Upper lobe of right lung (tissue), 1 donor: ENCODE data around the gene POLR2B. TPM values are rescaled to one million over a fixed set of nuclear protein-coding genes. Genes with fewer than 3 reads are reported as not detected.
A peak's percentile ranks its signal among the peaks of the same experiment; 100 is the strongest.

Experiments
- ATAC-seq: fragments of 200-7000 bp; cut with Tn5 transposase; one replicate; pipeline ENCODE4 v1.9.1; 2020; ENCODE audit warnings: mild to moderate bottlenecking, moderate library complexity
- DNase-seq: peaks from one replicate; pipeline ENCODE4 v3.0.0-alpha.2; 2020
- H3K27ac ChIP-seq: fragments of 200-600 bp; one replicate; pipeline ENCODE4 v1.8.0; 2022
- H3K27me3 ChIP-seq: fragments of 200-600 bp; one replicate; pipeline ENCODE4 v1.8.0; 2022; ENCODE audit warnings: mild to moderate bottlenecking
- H3K36me3 ChIP-seq: fragments of 200-600 bp; one replicate; pipeline ENCODE4 v1.8.0; 2022
- H3K4me1 ChIP-seq: fragments of 200-600 bp; one replicate; pipeline ENCODE4 v1.8.0; 2022
- H3K4me3 ChIP-seq: fragments of 200-600 bp; one replicate; pipeline ENCODE4 v1.8.0; 2022; ENCODE audit warnings: mild to moderate bottlenecking
- H3K9me3 ChIP-seq: fragments of 200-600 bp; one replicate; pipeline ENCODE4 v1.8.0; 2022
- CTCF ChIP-seq: fragments of 200-600 bp; IDR thresholded peaks from one replicate; pipeline ENCODE4 v1.8.0; 2022; ENCODE audit warnings: antibody characterized with exemption
- intact Hi-C: fragments of 100-400 bp; cut with DNase I; formaldehyde crosslinking; loops from one replicate; pipeline ENCODE4 v1.11.0; 2022
- total RNA-seq: library from RNA; stranded (reverse); fragmentation: NEBNext Ultra II Directional; extraction: Animal tissue kit (Norgen Biotek cat#: 25700); gene quantifications from one replicate; pipeline ENCODE4 v1.2.1, GENCODE V29; 2021
- donor health status: DM: no; HTN: yes; CAD: no; lungs with severe emphysema.

Gene POLR2B
- total RNA-seq, 1 donor from 2014 or later = 65.8 TPM

GRCh38 chr4:56976837-56977320 lies 1.8 kb upstream of the POLR2B start:
- DNase-seq = peak; percentile 89
- Histone ChIP-seq H3K4me3 (peak overlapping the region; percentile 86), H3K4me1 (peaks cover 40% of the 10 kb centered on the region), H3K9me3 (no peaks in the 10 kb centered on the region), H3K27ac (peak overlapping the region; percentile 79), H3K36me3 (peaks cover 24% of the 10 kb centered on the region), H3K27me3 (no peaks in the 10 kb centered on the region)
- no peak for TF ChIP-seq CTCF
- intact Hi-C loops = no loop called here
- peak; percentile 80 for ATAC-seq

- Histone ChIP-seq H3K27ac (peak within 1 kb of the TSS; percentile 79), H3K9me3 (no peaks in the 10 kb centered on the region), H3K27me3 (no peaks in the 10 kb centered on the region), H3K36me3 (peaks cover 19% of the 10 kb centered on the region), H3K4me3 (peak within 1 kb of the TSS; percentile 86), H3K4me1 (peaks cover 46% of the 10 kb centered on the region)
- peak; percentile 92 for ATAC-seq
- DNase-seq = peak; percentile 98
- no peak for TF ChIP-seq CTCF
- intact Hi-C loops = no loop called here
Measured at GRCh38 chr4:56977321-56978012, 1.2 kb upstream of the POLR2B start, which contains the start of gene NOA1. Gene NOA1, minus strand, starts transcription at chr4:56977606. Its CDS starts 21 bp downstream, at chr4:56977585.

GRCh38 chr4:56979421-56980072 lies 851 bp downstream of the POLR2B start:
- Histone ChIP-seq H3K36me3 (no peaks in the 10 kb centered on the region), H3K4me3 (peak overlapping the region; percentile 86), H3K9me3 (no peaks in the 10 kb centered on the region), H3K4me1 (peaks cover 44% of the 10 kb centered on the region), H3K27ac (peak overlapping the region; percentile 79), H3K27me3 (no peaks in the 10 kb centered on the region)
- TF ChIP-seq CTCF = no peak
- intact Hi-C loops = no loop called here
- no peak for DNase-seq
- no peak for ATAC-seq

GRCh38 chr4:56981795-56982201 lies 3.1 kb downstream of the POLR2B start:
- intact Hi-C loops = no loop called here
- DNase-seq = no peak
- H3K27ac ChIP-seq = no peak overlapping the region
- peaks cover 14% of the 10 kb centered on the region for H3K36me3 ChIP-seq
- ATAC-seq = no peak
- no peak overlapping the region for H3K4me3 ChIP-seq
- no peak for TF ChIP-seq CTCF
- no peaks in the 10 kb centered on the region for H3K27me3 ChIP-seq
- peaks cover 28% of the 10 kb centered on the region for H3K4me1 ChIP-seq
- H3K9me3 ChIP-seq = no peaks in the 10 kb centered on the region

- Histone ChIP-seq H3K4me3 (no peak overlapping the region), H3K27me3 (no peaks in the 10 kb centered on the region), H3K27ac (no peak overlapping the region), H3K4me1 (peaks cover 14% of the 10 kb centered on the region), H3K9me3 (no peaks in the 10 kb centered on the region), H3K36me3 (peaks cover 55% of the 10 kb centered on the region)
- ATAC-seq (no peak), DNase-seq (no peak)
- intact Hi-C loops = no loop called here
- no peak for TF ChIP-seq CTCF
Measured at GRCh38 chr4:56986192-56986591, 7.5 kb downstream of the POLR2B start.
